Measurements from ENCODE around the gene G3BP2.
"Not testable (repeated sequence)": the region's sequence is repeated elsewhere in the genome, so short reads cannot be mapped to it uniquely, and the experiment has no call there.

- not testable (repeated sequence) for TF ChIP-seq FOXP2 (optimal IDR thresholded peaks at IDR 0.05; ENCODE audit: control extremely low read depth, extremely low read length, insufficient read depth); POLR2AphosphoS5 (IDR thresholded peaks at IDR 0.05; ENCODE audit: borderline replicate concordance, low read depth, low read length); EZH2 (IDR thresholded peaks at IDR 0.05)
Measured at GRCh38 chr4:75716054-75716453, 42.8 kb upstream of the G3BP2 start.

All from SK-N-MC (cell line).